HG02840 (cell line): ENCODE results near the gene TMEM213.

Experiments
- ATAC-seq: cut with Tn5 transposase; IDR thresholded peaks from one replicate; pipeline ENCODE4 v1.9.1; 2021; ENCODE audit warnings: mild to moderate bottlenecking, moderate library complexity, moderate number of reproducible peaks; ENCODE audit not compliant: unreplicated experiment, low FRiP score

TMEM213 gene, protein sequence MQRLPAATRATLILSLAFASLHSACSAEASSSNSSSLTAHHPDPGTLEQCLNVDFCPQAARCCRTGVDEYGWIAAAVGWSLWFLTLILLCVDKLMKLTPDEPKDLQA

DNA sequence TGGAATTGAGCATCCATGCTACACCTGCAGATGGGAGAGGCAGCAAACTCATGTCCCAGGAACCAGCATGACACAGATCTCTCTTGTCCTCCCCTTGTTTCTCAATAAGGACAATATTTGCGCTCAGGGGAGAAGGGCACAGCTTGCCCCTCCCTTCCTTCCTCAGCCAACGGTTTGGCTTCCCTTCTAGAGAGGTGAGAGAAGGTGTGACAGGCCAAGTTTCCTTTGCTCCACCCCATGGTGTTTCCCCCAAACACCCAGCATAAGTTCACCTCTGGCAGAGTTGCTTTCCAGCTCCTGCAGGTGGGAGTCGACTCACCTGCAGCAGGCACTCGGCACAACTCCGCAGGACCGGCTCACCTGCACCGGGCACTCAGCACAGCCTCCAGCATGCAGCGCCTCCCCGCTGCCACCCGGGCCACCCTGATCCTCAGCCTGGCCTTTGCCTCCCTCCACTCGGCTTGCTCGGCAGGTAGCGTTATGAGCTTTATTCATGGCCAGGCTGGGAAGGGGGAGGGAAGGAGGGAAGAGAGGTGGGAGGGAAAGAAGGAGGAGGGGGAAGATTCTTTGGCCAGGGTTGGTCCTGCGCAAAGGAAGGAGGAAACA, at the start of gene TMEM213, which contains the start of gene ATP6V0A4:
TMEM213 (plus strand) TSS at position 280 of the 606 bp plus-strand sequence; CDS start at position 391, 111 bp downstream.
ATP6V0A4 (minus strand) TSS at position 482 of the 606 bp plus-strand sequence. CDS start 26,949 bp downstream, outside the sequence.
- no peak for ATAC-seq

DNA sequence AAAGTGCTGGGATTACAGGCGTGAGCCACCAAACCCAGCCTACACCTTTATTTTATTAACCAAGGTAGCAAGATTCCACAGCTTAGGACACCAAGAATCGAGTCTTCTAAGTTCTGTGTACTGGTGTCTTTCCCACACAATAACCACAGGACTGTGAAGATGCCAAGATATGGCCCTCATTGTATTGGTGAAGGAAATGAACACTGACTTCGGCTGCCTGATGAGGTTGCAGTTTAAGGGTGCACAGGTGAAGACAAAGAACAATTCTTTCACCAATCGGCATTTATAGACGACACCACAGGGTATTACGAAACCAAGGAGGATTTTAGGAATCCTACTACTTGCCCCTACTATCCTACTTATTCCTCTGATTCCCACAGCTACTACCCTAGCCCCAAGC, 49.1 kb upstream of the TMEM213 start:
- no peak for ATAC-seq

DNA sequence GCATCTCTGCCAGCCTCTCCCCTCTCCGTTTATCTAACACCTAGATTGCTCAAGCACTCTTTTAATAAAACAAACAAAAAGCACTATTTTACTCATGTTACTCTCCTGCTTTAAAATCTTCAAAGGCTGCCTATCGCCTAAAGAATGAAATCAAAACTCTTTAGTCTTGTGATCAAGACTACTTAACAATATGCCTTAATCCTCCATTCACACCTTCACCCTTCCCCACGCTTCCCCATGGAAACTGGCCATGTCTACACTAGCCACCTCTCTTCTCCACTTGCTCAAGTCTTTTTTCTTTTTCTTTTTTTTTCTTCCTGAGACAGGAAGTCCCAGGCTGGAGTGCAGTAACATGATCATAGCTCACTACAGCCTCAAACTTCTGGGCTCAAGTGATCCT, 47.8 kb upstream of the TMEM213 start:
- ATAC-seq: no peak

DNA sequence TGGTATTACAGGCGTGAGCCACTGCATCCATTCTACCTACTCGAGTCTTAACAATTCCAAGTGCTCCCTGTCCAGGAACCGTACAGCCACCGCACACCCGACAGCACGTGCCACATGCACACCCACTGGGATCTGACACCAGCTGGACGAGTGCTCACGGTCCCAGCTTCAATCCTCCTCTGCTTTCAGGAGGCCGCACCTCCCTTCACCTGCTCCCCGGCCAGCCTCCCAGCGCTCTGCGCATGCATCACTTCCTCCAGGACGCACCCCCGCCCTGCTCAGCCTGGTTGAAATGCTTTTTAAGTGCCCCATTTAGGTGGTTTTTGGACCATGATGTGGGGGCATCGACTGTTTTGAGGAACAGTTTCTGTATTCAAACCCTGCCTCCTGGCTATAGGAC, 47.3 kb upstream of the TMEM213 start:
- ATAC-seq: no peak

DNA sequence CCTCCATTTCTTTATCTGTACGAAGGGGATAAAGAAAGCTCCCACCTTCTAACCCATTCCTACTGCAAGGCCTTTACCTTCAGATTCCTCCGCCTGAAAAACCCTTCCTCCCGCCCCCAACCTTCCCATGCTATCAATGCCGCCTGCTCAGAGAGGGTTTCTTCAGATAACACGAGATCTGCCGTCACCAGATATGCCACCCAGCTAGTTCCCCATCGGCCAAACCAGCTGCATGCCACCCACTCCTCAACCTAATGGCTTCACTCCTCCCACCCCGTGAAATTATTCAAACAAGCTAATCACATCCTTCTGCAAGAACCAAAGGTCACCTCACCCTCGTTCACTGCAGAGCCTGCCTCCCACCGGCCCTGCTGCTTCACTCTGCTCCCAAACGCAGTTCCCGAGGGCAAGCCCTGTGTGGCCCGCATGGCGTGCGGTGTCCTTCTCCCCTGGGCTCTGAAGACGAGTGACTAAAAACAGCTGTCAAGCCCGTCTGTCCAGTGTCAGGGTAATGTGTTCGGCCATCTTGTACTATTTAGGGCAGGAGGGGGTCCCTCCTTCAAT, 46.8 kb upstream of the TMEM213 start:
- ATAC-seq: no peak

DNA sequence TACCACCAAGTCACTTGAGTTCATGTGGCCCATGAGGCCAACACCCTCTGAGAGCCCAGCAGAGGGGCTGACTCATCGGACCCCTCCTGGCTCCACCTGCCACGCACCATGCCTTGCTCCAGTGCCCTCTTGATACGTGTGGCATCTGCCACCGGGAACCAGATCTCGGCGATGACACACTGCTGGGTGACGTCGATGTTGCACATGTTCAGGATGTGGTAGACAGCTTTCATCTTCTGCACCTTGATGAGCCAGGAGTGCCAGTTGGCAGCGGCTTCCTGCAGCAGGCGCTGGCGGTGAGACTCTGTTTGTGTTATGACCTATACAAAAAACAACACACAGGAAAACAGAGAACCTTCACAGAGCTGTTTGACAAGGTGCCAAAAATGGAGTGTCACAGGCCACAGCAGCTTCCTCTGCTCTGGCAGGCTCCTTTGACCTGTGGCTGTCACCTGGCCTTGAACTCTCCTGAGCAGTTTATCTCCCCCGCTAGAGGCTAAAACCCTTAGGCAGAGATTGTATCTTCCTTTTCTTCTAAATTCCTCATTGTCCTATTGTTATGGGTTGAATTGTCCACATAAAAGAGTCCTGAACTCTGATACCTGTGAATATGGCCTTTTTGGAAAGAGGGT, 45.2 kb upstream of the TMEM213 start:
- no peak for ATAC-seq

DNA sequence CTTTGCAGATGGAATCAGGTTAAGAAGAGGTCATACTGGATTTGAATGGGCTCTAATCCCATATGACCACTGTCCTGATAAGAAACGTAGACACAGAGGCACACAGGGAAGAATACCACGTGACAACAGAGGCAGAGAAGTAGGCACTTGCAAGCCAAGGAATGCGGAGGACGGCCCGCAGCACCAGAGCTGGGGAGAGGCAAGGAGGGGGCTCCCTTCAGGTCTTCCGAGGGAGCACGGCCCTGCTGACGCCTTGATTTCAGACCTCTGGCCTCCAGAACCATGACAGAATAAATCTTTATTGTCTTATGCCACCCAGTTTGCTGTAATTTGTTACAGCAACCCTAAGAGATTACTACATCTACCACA, 44.7 kb upstream of the TMEM213 start:
- no peak for ATAC-seq

DNA sequence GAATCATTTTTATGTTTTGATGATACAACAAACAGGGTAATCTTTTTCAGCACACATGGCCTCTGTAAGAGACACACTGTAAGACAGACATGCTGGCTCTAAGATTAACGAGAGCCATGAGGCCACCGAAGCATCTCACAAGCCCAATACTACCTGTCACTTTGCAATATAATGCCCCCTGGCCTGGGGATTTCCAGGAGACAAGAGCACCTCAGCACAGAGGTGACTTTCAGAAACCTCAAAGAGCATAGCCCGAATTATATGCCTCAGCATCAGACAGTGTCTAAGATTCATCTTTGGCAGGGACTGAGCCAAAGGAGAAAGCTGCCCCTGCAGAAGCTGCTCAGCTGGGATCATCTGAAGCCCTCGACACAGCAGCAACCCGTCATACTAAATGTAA, 44.2 kb upstream of the TMEM213 start:
- ATAC-seq: no peak

DNA sequence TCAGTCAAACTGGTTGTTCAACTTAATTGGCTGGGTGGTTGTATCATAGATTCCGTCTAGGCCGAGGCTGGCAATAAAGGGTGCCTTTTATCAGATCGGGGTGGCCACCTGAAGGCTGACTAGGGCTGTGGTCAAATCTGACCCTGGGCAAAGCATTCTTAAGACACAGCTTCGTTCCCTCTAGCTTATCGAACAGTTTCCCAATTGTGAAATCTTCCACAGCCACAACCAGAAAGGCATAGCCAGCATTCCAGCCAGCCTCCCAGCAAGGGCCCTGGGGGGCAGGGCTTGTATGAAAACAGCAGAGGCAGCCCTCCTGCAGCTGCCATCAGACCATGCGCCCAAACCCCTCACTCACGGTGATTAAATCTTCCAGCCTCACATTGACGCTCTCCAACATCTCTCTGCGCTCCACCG, 42.5 kb upstream of the TMEM213 start:
- ATAC-seq: no peak

DNA sequence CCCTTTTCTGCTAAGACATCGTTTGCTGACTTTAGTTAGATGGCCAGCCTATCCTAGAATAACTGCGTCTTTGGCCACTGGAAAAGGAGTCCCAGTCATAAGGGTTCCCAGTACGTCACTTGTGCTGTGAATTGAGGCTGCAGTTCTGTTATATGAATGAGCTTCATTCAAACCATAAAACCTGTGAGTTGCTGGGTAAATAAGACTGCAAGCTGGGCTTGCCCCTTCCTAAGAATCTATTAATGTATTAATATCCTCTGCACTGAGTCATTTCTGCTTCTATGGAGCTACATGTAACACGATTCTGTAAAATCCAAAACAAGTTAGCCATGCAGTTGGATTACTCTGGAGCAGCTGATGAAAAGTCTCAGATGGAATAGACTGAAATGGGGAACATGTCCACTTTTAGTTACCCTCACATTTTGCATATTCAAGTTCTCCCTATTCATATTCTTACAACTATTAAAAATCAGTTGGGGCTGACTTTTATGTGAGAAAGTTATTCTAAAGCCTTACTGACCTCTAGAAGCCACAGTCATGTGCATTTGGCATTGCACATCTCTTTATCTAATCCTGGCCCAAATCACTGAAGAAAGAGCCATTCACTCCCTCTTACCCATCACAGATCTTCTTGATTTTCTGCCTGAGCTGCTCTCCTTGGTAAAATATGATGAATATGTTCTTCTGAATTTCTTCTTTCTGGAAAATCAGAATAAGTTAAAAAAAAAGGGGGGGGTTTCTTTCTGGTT, 41.8 kb upstream of the TMEM213 start:
- ATAC-seq: no peak

DNA sequence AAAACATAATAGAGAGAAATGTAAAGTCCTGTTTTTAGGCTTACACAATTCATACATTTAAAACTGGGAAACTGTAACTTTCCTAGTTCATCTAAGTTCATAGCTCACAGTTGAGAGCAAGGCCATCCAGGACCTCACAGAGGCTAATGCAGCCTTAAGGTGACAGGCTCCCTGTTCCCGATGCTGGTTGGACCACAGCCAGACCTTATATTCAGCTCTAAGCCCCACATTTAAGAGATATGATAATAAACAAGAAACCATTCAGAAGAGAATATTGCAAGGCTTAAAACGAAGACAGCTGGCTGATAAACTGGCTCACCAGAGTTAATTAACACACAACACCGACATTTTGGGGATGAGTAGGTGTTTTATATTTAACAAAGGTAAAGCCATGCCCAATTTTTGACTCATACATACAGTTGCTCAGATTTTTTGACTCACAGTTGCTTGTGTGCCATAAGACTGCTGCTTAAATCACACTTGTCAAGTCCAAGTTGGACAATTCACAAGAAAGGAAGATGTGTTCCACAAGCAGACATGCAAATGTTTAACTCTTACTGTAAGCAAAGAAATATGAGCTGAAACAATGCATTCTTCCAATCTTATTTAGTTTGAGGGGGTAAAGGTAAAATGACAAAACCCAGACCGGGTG, 41.1 kb upstream of the TMEM213 start:
- ATAC-seq: no peak

DNA sequence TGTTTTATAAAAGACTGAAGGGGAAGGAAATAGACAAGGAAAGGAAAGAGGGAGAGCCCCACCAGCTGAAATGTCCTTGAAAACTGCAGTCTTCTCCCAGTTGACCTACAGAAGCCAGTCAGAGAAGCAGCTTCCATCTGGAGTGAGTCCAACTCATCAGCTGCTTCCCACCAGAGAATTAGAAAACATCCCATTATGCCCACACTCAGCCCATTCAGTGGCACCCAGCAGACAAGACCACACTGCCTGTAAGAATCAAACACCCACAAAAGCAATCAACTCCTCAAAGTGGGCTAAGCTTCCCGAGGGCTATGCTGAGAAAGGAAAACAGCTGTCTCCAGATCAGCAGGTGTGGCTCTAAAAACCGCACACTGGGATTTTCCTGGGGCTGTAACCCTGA, 29.6 kb upstream of the TMEM213 start:
- ATAC-seq: no peak

DNA sequence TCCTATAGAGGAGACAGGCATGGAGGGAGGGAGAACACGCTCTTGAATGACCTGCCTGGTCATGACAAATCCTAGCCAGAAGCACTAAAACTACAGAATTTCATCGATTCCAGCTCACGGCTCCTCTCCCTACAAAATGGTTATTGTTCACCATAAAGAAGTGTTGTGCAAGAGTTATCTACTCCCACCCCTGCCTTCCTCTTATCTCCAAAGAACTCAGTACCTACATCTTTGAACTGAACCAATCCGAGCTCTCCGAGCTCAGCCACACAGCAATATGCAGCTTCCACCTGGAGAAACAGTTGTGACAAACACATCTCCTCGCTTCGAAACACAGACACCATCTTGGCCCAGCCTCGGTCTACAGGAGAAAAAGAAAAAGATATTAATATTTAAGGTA, 26.9 kb upstream of the TMEM213 start:
- ATAC-seq: no peak

DNA sequence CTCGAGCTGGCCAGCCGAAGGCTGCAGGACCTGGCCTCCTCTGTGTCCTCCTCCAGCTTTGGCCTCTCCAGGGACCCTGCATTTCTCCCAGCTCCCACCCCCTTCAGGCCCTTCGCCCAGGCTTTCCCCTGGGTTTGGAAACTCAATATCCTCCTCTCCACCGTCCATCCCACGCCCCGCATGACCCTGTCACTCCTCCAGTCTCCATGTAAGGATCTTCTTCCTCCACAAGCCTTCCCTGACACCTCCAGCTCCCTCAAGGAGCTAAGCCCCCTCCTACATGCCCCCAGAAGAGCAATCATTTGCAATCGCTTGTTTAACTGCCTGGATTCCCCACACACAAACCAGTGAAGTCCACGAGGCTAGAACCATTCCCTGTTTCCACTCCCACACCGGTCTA, 24.6 kb upstream of the TMEM213 start:
- ATAC-seq: no peak

DNA sequence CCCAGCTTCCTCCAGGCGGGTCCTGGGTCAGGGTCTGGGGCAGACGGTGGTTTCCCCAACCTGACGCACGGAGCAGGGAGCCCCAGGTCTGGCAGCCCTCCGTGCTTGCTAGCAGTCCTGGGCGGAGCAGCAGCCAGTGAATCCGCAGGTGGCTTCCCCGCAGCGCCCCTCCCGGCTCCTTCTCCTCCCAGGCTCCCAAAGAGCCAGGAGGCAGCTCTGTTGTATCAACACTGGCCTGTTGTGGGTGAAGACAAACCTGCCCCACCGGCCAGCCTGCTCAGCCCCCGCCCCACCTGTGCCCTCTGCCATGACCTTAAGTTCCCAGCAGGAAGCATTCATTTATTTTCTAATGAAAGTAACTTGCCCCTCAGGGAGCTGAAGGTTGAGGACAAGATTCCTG, 24.0 kb upstream of the TMEM213 start:
- ATAC-seq: no peak

DNA sequence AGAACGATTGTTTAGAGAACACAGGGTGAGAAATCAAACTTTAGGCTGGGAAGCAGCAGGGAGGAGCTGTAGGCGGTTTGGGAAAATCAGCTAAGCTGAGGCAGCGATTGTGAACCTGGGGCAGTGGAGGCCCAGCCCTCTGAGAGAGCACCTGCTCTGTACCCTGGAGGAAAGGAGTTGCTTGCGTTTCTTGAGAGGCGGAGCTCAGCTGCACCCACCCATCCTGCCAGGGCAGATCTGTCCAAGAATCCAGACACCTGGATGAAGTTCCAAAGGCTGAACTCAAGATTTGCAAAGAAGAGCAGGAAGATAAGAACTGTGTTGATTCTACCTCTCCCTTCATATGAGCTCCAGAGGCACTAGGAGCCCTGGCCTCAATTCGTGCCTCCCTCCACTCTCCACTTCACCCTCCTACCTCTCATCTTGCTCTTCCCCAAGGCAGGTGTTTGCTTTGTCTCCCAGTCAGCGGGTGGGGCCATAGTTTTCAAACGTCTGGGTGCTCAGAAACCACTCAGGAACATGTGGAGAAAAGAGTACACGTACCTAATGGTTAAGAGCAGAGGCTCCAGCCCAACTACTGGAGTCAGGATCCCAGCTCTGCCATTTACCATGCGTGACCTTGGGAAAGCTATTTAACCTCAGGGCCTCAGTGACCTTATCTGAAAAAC, 21.5 kb upstream of the TMEM213 start:
- ATAC-seq: no peak

DNA sequence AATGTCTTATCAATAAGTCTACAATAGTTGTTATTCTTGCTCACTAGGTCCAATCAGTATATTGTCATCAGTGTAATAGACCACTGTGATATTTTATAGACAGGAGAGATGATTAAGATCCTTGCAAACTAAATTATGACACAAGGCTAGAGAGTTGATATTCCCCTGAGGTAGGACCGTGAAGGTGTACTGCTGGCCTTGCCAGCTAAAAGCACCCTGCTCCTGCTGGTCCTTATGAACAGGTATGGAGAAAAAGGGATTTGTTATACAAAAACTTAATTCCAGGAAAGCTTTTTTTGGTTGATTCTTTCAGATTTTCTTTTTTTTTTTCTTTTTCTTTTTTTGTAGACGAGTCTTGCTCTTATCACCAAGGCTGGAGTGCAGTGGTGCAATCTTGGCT, 16.8 kb upstream of the TMEM213 start:
- no peak for ATAC-seq

DNA sequence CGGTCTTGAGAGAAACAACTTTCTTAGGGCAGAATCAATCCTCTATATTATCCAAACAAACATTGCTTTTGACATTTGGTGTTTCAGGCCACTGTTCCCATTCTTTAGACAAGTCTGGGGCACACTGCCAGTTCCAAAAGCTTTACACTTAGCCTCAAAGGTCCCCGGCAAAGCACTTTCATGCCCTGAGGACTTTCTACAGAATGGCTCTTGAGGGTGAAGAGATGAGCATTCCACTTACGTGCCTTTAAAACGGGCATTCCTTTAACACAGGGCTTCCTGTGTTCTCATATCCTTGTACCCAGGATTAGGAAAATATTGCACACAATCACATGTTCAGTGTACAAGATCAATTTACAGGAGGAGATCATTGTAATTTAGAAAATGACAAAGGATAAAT, 13.1 kb upstream of the TMEM213 start:
- ATAC-seq: no peak

DNA sequence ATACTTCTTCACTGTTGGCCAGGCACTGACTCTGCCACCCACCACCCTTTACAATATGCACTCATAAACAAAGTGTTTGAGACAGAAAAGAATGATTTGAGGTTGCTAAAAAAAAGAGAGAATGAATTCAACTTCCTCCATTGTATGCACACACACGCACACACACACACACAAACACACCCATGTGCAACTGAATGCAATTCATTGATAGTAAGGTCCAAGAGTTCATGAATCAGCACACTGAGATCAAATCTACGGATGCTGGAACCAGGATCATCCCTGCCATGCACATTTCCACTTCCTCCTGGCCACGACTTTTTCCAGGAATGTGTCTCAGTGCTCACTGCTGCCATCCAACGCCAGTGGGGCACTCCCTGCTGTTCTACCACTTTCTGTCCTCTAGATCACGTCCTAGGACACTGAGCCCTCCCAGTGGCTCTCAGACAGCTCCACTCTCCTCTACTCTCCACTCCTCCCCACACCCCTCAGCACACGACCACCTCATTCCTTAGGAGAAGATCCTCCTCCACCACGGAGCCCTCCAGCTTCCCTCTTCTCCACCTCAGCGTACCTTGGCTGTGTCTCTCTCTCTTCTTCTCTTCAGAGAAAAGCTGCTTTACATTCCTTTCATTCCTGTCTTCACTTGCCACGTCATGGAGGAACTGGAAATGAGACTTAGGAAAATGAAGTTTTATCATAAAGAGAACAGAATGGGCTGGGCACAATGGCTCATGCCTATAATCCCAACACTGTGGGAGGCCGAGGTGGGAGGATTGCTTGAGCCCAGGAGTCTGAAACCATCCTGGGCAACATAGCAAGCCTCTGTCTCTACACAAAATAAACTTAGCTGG, 12.0 kb upstream of the TMEM213 start:
- ATAC-seq: no peak
